ENCODE data around the gene DNAH9.

DNAH9 gene

DNA sequence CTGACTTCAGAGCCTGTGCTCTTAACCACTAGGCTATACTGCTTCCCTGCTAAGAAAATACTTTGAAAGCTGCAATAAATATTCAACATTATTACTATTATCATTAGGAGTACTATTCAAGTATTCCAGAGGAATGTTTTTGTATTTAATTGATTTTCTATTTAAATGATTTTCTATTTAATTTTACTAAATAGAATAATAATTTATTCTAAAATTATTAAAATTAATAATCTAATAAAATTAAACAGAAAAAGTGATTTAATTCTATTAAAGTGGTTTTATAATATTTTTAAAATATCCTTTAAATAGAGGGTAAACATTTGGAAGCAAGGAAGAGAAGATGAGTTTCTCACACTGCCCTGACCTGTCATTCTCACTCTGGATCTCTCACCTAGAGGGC, 173.8 kb downstream of the DNAH9 start:
- DNase-seq, result no peak

DNA sequence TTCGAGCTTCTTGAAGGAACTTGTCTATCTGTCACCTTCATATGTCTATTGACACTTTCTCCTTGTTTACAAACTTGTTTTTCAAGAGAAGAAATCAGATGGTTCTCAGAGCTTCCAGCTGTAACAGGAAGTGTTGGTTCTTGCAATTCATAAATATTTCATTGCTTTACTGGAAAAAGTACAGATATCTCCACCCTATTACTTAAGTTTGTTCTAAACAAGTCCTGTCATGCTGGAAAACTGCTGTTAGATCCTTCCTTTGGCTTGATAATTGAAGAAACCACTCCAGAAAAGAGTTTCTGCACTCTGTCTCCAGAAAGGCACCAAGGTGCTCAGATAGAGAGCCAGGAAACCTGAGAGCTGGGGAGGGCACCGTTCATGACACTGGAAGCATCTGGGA, 181.6 kb downstream of the DNAH9 start:
- DNase-seq, result no peak

DNA sequence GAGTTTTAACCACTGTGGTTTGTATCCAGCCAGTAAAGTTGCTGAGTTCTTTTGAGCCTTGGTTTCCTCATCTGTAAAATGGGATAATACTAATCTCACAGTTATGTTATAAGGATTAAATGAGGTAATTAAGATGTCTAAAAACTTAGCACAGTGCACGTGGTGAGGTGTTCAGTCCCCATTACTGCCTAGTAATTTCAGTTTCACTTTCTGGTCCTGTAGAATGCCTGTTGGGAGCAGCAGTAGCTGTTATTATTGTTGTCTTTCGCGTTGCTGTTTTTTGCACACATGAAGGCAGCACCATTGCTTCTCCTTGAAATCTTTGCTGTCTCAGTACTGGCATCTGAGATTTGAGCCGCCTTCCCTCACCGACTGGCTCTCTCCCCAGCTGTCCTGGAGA, 182.4 kb downstream of the DNAH9 start:
- no peak for DNase-seq

DNA sequence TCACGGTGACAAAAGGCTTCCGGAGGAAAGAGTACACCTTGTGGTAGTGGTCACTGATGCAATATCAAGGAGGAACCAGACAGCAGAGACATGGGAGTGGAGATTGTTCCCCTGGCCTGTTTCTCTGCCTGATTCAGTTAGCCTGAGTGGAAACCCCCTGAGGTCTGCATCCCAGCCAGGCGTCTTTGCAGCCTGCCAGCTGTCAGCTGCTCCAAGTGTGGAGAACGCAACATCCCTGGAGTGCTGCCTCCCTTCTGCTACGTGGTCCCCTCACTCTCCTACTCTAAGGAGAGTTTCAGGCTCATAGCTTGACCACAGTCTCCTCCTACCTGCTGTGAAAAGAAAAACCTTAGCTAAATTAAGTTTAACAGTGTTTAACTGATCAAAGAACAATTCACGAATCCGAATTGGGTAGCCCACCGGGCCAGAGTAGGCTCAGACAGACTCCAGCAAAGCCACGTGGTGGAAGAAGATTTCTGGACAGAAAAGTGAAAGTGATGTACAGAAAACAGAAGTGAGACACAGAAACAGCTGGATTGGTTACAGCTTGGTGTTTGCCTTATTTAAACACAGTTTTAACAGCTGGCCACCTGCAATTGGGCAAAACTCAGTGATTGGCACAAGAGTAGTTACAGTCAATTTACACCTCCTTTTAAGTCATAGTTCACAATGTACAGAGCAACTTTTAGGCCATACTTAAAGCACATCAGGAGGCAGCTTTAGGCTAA, 188.6 kb downstream of the DNAH9 start:
- no peak for DNase-seq

DNA sequence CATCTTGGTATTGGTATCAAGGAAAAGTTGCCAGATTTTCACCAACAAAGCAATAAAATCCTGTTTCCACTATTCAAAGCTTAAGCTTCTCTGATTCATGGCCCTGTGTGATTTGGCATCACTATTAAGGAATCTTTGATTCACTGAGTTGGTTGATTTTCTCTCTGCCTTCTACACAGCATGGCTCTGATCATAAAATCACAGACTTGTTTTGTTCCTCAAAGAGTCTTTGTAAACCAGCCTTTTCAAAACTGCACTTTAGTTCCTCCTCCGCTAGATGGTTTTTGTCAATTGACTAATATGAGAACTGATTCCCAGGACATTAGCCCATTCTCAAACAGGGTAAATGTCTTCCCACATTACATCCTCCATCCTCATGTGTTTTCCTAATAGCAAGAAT, 197.6 kb downstream of the DNAH9 start:
- DNase-seq, result no peak

DNA sequence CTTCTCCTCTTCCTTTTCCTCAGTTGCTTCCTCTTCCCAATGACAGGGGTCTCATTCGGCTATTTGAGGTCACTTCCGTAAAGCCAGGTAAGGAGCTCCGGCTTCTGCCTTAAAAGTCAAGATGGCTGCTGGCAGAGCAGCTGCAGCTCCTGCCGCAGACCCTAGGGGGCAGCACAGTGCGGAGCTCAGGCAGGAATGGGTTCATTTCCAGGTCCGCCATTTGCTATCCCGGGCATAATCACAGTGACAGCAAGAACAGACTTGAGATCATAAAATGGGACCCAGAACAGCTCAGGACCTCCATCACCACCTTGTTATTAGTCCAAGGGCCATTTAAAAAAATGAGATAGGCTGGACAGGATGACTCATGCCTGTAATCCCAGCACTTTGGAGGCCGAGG, 199.5 kb downstream of the DNAH9 start:
- no peak for DNase-seq

DNA sequence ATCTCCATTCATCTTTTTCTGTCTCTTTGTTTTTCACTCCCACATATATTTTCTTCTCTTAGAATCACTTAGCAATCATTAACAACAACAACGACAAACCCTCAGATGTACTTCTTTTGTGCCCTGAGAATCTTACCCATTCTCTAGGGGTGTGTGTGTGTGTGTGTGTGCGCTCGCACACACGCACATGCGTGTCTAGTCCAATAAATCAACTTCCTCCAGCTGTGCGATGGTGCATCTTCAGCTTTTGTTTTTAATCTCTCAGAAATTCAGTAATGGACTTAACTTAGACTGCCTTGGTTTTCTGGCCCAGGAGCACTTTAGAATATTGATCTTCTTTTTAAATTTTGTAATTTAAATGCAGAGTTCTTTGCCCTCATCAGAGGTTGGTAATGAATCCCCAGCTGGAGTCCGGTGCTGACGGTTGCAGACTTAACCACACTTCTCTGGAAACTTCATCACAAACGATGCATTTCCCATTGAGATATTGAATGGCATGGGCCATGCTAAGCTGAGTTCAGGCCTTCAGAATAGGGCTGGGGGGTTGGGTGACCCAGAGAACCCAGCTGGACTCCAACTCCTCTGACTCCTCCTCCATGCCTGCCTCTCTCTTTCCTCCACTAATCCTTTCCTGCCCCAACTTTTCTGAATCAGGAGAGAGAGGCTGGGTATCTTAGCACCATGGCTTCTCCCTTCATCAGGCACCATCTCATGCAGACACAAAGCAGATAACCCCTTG, 205.1 kb downstream of the DNAH9 start:
- DNase-seq, result no peak

DNA sequence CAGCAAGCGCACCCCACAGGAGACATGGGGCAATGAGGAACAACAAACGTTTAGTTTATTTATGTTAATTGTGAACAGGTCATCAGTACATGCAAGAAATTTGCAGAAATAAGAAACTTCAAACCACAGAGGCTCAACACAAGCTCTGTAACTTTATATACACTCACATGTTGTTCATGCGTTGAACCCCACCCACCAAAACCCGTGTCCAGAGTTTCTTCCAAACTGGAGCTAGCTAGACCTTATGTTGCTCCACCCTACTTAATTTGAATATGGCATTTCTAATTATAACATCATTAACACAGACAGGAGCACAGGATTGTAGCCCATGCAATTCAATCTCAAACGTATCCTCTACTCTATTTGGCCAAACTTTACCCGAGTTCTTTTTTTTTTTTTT, 206.9 kb downstream of the DNAH9 start:
- no peak for DNase-seq

DNA sequence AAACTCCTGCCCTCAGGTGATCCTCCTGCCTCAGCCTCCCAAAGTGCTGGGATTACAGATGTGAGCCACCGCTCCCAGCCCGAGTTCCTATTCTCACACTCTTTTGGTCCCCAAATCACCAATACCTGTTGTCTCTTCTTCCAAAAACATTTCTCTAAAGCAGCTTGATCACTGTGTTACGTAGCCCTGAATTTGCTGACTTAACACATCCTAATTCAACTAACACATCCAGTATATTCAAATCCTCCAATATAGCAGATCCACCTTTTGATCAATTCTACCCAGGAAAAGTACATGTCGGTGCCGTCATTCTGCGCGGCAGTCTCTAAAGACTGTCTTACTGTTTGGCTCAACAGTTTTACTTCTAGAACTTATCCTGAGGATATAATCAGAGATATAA, 207.7 kb downstream of the DNAH9 start:
- no peak for DNase-seq

DNA sequence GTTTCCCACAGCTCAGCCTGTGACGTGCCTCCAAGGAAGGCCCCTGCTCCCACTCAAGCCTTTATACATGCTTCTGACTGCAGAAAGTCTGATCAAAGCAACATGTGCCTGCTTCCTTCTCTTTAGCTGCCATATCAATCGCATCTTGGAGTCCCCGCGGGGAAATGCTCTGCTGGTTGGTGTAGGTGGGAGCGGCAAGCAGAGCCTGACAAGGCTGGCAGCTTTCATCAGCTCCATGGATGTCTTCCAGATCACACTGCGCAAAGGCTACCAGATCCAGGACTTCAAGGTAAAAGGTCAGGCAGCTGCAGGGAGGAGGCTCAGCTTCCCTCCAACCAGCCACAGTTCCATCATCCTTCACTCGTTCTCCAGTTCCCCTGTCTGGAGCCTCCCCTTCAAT, 209.3 kb downstream of the DNAH9 start:
- no peak for DNase-seq

DNA sequence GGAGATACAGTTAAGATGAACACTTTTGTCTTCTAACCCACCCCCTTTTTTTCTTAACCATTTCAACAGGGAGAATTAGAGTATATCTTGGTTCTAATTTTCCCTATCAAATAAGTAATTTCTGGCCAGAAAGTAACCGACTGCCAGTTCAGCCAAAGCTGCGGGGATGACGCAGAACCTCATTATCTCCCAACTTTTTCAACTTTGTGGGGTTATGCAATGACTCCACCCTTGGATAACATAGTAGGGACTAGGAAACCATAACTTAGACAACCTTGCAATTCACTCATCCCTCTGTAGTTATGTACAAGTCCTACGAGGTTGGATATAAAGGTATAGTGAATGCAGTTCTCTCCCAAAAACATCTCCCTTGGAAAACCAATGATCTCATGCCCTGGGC, 215.0 kb downstream of the DNAH9 start:
- DNase-seq, result no peak

DNA sequence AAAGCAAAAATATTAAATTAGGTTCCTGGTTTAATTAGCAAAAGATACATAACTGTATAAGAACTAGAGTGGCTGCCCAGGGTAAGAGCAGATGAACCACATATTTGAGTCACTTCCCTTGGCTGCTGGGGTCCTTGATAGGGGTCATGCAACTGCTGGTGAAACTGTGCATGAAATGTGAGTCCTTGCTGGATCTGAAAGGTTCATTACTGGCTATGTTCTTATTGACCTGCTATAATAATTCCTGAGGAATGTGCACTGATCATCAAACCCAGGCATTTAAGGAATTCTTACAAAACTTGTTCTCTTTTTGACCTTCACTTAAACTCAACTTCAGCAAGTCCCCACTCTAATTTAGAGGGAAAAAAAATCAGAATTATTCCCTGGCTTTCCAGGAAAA, 215.6 kb downstream of the DNAH9 start:
- DNase-seq, result no peak

DNA sequence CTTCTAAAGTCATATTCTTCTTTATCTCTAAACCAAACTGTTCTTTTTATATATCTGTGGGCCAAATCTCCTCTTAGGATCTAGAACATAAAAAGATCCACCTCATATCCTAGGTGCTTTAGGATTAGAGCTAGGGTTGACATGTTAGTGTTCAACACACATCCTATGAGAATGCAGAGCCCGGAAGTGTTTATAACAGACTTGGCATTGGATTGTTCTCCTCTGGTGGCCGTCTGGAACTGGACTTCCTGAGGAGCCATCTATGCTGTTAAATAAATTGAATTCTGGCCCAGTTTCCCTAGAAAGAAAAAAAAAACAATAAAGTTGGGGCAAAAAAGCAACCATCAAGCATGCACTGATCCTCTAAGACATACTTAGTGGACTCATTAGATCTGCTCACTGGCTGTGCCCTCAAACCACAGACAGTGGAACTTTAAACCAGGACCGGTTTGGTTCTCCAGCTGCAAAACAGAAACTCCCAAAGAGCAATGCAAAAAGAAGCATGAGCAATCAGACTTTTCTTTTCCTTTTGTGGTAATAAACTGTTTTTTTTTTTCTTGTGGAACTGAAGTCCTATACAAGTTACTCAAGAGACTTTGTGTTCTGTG, 216.5 kb downstream of the DNAH9 start:
- no peak for DNase-seq

DNA sequence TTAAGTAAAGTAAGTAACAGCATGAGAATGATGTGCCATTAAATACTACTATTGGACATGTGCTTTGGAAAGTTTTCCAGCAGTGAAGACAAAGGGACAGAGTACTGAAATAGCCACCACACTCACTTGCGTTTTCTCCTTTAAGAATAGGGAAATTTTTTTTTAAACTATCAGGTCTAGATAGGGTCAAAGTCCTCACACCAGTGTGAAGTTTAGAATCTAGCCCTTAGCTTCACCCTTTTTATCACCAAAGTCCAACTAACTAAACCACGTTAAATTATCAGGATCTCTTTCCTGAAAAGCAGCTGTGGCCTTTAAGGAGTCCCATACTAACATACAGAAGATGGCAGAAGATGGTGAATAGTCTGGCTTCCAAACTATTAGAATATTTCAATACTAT, 218.1 kb downstream of the DNAH9 start:
- DNase-seq, result no peak

DNA sequence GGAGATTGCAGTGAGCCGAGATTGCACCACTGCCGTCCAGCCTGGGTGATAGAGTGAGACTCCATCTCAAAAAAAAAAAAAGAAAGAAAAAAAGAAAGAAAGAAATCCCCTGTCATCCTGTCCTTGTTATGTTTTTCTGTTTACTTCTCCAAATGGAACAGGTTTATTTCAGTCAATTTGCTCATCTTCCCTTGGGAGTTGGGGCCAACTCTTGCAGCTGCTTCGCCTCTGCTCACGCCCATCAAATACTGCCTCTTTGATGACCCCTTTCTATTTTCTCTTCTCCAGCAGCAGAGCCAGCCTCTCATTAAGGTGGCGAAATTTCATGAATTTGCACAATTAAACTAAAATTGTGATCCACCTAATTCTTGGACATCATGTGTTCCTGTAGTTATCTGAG, 225.6 kb downstream of the DNAH9 start:
- no peak for DNase-seq

DNA sequence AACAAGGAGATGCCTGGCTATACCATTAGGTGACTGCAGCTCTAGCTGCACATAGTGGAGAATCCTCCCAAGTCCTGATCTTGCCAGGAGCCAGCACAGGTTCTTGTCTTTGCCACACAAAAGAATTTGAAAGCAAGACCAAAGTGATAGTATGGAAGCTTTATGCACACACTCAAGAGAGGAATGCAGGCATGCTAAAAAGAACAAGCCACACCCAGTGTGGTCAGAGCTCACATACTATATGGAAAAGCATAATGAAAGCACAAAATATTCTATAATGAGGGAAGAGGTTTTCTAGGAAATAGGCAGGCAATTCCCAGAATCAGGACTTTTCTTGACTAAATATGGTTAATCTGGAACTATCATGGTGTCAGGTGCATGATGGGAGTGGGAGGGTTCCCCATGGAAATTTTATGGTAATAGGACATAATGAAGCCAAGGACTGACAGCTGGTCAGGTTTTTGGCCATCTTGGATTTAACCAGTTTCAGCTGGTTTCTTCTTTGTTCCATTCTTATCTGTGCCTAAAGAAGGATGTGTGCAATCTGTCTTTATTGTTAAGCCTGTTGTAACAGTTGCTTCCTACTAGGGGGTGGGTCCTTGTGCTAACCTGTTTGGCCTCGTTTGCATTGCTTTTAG, 227.4 kb downstream of the DNAH9 start:
- no peak for DNase-seq

DNA sequence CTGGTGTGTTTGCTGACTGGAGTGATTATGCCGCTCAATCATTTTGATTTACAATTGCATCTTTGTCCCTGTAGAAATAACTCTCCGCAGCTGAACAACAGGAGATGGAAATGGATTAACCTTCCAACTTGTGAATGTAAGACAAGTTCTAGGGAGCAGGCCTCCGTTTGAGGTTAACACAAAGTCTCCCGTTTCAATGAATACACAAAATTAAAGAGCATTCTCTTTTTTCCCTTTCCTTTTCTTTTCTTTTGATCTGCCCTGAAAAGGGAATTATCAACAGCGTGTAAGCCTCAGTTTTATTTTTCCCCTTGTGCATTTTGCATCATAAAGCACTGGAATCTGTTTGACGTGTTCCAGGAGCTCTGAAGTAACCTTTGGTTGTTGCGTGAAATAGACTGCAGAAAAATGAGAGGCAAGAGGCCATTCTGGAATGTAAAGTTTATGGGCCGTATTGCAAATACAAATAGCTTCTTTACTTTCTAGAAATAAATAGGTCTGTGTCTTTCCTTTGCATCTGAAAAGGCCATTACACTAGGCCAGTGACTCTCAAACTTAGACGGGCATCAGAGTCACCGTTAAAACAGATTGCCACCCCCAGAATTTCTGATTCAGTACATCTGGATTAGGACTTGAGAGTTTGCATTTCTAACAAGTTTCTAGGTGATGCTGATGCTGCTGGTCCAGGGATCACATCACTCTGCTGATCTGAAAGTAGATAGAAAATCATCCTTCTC, 234.3 kb downstream of the DNAH9 start:
- DNase-seq, result no peak

DNA sequence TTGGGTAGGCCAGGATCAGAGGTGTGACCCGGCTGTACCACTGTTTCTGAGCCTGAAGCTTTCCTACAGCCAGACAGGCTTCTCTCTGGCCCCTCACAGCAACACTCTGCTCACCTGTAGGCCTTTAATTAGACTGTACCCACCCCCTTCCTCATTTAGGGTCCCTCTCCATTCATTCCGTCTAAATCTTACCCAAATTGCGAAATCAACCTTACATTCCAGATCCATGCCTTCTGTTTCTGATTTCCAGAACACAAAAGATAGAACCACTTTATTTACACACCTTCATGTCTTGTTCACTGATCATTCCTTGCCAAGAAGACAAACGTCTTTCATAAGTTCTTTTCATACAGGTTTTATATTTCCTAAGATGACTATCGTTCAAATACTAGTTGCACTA, 238.2 kb downstream of the DNAH9 start:
- no peak for DNase-seq

DNA sequence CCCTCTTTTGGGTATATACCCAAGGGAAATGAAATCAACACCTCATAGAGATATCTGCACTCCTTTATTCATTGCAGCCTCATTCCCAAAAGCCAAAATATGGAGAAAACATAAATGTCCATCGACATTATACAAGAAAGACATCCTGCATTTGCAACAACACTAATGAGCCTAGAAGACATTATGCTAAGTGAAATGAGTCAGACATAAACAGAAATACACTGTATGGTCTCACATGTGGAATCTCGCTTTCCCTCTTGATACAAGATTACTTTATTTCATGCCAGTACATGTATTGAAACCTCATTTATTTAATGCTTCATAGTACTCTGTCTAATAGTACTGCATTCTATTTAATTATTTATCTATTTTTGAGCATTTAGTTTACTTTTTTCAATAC, 241.8 kb downstream of the DNAH9 start:
- DNase-seq, result no peak

DNA sequence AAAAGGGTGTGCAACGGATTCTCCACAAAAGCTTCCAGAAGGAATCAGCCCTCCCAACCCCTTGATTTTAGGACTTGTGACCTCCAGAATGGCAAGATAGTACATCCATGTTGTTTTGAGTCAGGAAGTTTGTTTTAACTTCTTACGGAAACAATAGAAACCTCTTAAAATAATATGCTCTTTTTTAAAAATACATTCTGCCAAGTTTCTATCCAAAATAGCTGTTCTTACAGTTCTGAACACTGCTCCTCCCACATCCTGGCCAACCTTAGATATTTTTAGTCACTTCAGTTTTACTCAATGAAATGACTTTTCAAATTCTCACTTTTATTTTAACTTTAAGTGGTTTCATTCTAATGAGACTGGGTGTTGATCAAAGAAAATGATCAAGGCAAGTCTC, 242.6 kb downstream of the DNAH9 start:
- no peak for DNase-seq

DNA sequence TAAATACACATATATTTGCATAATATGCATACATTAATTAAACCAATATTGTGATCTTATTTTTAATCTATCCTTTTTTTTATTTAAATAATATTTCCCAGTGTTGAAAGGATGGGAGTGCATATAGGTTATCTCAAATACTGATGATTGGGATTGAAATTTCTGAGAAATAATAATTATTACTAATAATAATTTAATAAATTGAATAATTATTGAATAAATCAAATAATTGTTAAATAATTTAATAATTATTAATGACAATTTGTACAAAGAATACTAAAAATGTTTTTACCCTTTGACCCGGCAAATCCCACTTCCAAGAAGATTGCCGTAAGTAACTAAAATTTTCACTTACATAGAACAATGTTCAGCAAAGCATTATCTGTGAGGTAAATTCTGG, 250.1 kb downstream of the DNAH9 start:
- no peak for DNase-seq

DNA sequence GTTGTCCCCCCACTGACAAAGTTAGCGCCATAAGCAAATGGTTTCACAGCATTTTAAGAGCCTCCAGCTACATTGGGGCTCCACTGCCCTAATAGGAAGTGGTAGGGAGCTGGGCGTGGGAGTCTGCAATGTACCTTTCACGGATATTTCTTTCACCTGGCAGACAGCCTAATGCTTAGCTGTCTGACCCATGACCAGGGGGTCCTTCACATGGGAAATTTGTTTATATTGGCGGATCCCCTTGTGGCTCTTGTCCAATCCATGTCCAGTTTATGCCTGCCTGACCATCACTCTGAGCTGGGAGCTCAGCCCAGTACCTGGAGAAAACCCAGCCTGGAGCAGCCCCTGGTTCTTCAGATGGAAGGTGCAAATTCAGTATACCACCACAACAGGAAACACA, 254.0 kb downstream of the DNAH9 start:
- DNase-seq, result no peak

DNA sequence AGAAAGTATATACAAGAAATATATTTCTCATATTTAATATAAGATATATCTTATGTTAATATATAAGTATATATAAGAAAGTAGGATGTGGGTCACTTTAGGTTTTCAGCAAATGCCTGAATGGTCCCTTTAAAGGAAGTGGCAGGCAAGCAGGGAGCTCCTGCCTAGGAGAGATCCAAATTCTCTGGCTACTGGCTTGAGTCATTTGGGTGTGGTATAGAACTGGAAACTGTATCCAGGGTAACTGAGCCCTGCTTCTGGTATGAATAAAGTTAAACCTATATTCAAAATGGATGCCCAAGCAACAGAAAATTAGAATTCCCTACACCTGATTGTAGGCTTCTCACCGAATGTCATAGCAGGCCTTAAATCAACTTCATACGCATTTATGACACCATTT, 254.6 kb downstream of the DNAH9 start:
- DNase-seq, result no peak

Data from stimulated activated CD4-positive, alpha-beta T cell treated with anti-CD3 and anti-CD28 coated beads, Interleukin-2, amount 100 ng/mL, for 24 hours (primary cell).